Trophoblast cell (in vitro differentiated cells and primary cell): ENCODE data around the gene KLHL41.

Experiments
- DNase-seq, 2 donors: peaks; one replicate each; pipeline ENCODE4 v3.0.0-alpha.2; 2016
- H2AFZ ChIP-seq: 2 replicates; pipeline ENCODE4 v1.6.1; 2013; ENCODE audit warnings: low read length, moderate library complexity, mild to moderate bottlenecking; ENCODE audit not compliant: insufficient read depth, poor library complexity
- H2AK5ac ChIP-seq: 2 replicates; pipeline ENCODE4 v1.6.1; 2013; ENCODE audit warnings: mild to moderate bottlenecking, low read length
- H2BK120ac ChIP-seq: 2 replicates; pipeline ENCODE4 v1.6.1; 2013; ENCODE audit warnings: low read length, mild to moderate bottlenecking, moderate library complexity; ENCODE audit not compliant: insufficient read depth, poor library complexity
- H2BK12ac ChIP-seq: 2 replicates; pipeline ENCODE4 v1.6.1; 2013; ENCODE audit warnings: mild to moderate bottlenecking, low read length, moderate library complexity
- H2BK5ac ChIP-seq: 2 replicates; pipeline ENCODE4 v1.6.1; 2013; ENCODE audit warnings: low read length, low read depth, moderate library complexity, mild to moderate bottlenecking; ENCODE audit not compliant: poor library complexity
- H3K14ac ChIP-seq: 2 replicates; pipeline ENCODE4 v1.6.1; 2013; ENCODE audit warnings: mild to moderate bottlenecking, low read length
- H3K18ac ChIP-seq: 2 replicates; pipeline ENCODE4 v1.6.1; 2013; ENCODE audit warnings: mild to moderate bottlenecking, low read length
- H3K23ac ChIP-seq: 2 replicates; pipeline ENCODE4 v1.6.1; 2013; ENCODE audit warnings: low read length
- H3K27ac ChIP-seq: 2 replicates; pipeline ENCODE4 v1.5.1; 2013; ENCODE audit warnings: low read depth, mild to moderate bottlenecking, inconsistent platforms, low read length, moderate library complexity
- H3K27me3 ChIP-seq: 2 replicates; pipeline ENCODE4 v1.6.1; 2013; ENCODE audit warnings: inconsistent platforms, mild to moderate bottlenecking, low read length, moderate library complexity; ENCODE audit not compliant: insufficient read depth
- H3K36me3 ChIP-seq, 2 experiments: 1 replicate in 1 of 2; 2 replicates in 1 of 2; pipeline ENCODE4 v1.6.1; 2013; ENCODE audit warnings: low read length in 2 of 2, mild to moderate bottlenecking in 2 of 2, moderate library complexity in 1 of 2; ENCODE audit not compliant: insufficient read depth in 2 of 2, control insufficient read depth in 1 of 2
- H3K4ac ChIP-seq: 2 replicates; pipeline ENCODE4 v1.6.1; 2013; ENCODE audit warnings: low read depth, mild to moderate bottlenecking, low read length, moderate library complexity
- H3K4me1 ChIP-seq, 2 experiments: 1 replicate in 1 of 2; 2 replicates in 1 of 2; pipeline ENCODE4 v1.6.1; 2013; ENCODE audit warnings: low read length in 2 of 2, mild to moderate bottlenecking in 2 of 2, moderate library complexity in 1 of 2; ENCODE audit not compliant: insufficient read depth in 2 of 2, control insufficient read depth in 1 of 2
- H3K4me2 ChIP-seq: 2 replicates; pipeline ENCODE4 v1.6.1; 2013; ENCODE audit warnings: inconsistent platforms, mild to moderate bottlenecking, low read length, moderate library complexity
- H3K4me3 ChIP-seq: 2 replicates; pipeline ENCODE4 v1.5.1; 2013; ENCODE audit warnings: mild to moderate bottlenecking, low read depth, low read length, inconsistent platforms
- H3K79me1 ChIP-seq: one replicate; pipeline ENCODE4 v1.6.1; 2013; ENCODE audit warnings: low read length
- H3K79me2 ChIP-seq: 2 replicates; pipeline ENCODE4 v1.6.1; 2013; ENCODE audit warnings: low read length, mild to moderate bottlenecking; ENCODE audit not compliant: control insufficient read depth, insufficient read depth, poor library complexity
- H3K9ac ChIP-seq: 2 replicates; pipeline ENCODE4 v1.6.1; 2013; ENCODE audit warnings: mild to moderate bottlenecking, low read length
- H3K9me3 ChIP-seq: 2 replicates; pipeline ENCODE4 v1.6.1; 2013; ENCODE audit warnings: low read depth, mild to moderate bottlenecking, control low read depth, inconsistent platforms, low read length; ENCODE audit not compliant: insufficient read depth
- H4K12ac ChIP-seq: 2 replicates; pipeline ENCODE4 v1.6.1; 2013; ENCODE audit warnings: low read depth, mild to moderate bottlenecking, low read length, moderate library complexity
- H4K8ac ChIP-seq: 2 replicates; pipeline ENCODE4 v1.6.1; 2013; ENCODE audit warnings: low read depth, mild to moderate bottlenecking, low read length, moderate library complexity
- H4K91ac ChIP-seq: one replicate; pipeline ENCODE4 v1.6.1; 2013; ENCODE audit warnings: low read depth, mild to moderate bottlenecking, low read length, moderate library complexity
- whole genome bisulfite sequencing: extraction: QIAGEN DNeasy Blood & Tissue Kit; methylation state at CpG from one replicate; pipeline ENCODE4 v1.1.7; 2013; ENCODE audit warnings: missing lambda C conversion rate; ENCODE audit not compliant: insufficient read length, insufficient coverage; ENCODE audit errors: extremely low coverage; 5-methylcytosine and 5-hydroxymethylcytosine counted together

Gene KLHL41

GRCh38 chr2:169464882-169465281 is 44.6 kb upstream of the KLHL41 start:
- H2BK120ac ChIP-seq = no peak overlapping the region
- no peak overlapping the region for H3K4me3 ChIP-seq
- no peaks in the 10 kb centered on the region for H3K79me2 ChIP-seq
- H2BK12ac ChIP-seq = no peak overlapping the region
- H4K91ac ChIP-seq = no peak overlapping the region
- H2AFZ ChIP-seq = no peak overlapping the region
- WGBS = no CpG with 5 or more reads among the region's 2 CpGs
- H3K4ac ChIP-seq = no peak overlapping the region
- no peak for DNase-seq
- H3K4me2 ChIP-seq = no peak overlapping the region
- no peak overlapping the region for H3K9ac ChIP-seq
- H3K23ac ChIP-seq = no peak overlapping the region
- no peak overlapping the region for H3K18ac ChIP-seq
- H3K4me1 ChIP-seq = no peaks in the 10 kb centered on the region
- no peaks in the 10 kb centered on the region for H3K27me3 ChIP-seq
- no peak overlapping the region for H3K27ac ChIP-seq
- no peak overlapping the region for H2AK5ac ChIP-seq
- no peak overlapping the region for H3K14ac ChIP-seq
- no peaks in the 10 kb centered on the region for H3K36me3 ChIP-seq
- H4K12ac ChIP-seq = no peak overlapping the region
- H3K79me1 ChIP-seq = no peaks in the 10 kb centered on the region
- H2BK5ac ChIP-seq = no peak overlapping the region
- no peaks in the 10 kb centered on the region for H3K9me3 ChIP-seq
- no peak overlapping the region for H4K8ac ChIP-seq

- no peak overlapping the region for H4K91ac ChIP-seq
- H3K36me3 ChIP-seq = no peaks in the 10 kb centered on the region
- H2AFZ ChIP-seq = no peak overlapping the region
- no CpG with 5 or more reads among the region's 1 CpG for WGBS
- H3K4ac ChIP-seq = no peak overlapping the region
- no peak overlapping the region for H3K18ac ChIP-seq
- no peak overlapping the region for H4K8ac ChIP-seq
- H3K27me3 ChIP-seq = no peaks in the 10 kb centered on the region
- H3K23ac ChIP-seq = no peak overlapping the region
- DNase-seq = no peak
- no peak overlapping the region for H2AK5ac ChIP-seq
- no peak overlapping the region for H3K9ac ChIP-seq
- no peak overlapping the region for H2BK12ac ChIP-seq
- H3K79me1 ChIP-seq = no peaks in the 10 kb centered on the region
- H3K9me3 ChIP-seq = no peaks in the 10 kb centered on the region
- no peak overlapping the region for H3K14ac ChIP-seq
- no peak overlapping the region for H4K12ac ChIP-seq
- no peaks in the 10 kb centered on the region for H3K79me2 ChIP-seq
- H3K4me3 ChIP-seq = no peak overlapping the region
- no peak overlapping the region for H3K4me2 ChIP-seq
- no peak overlapping the region for H2BK5ac ChIP-seq
- no peak overlapping the region for H3K27ac ChIP-seq
- no peaks in the 10 kb centered on the region for H3K4me1 ChIP-seq
- H2BK120ac ChIP-seq = no peak overlapping the region
Observed at GRCh38 chr2:169468841-169469240, 40.7 kb upstream of the KLHL41 start.

- Histone ChIP-seq H4K91ac (no peak overlapping the region), H2BK12ac (no peak overlapping the region), H3K4me1 (no peaks in the 10 kb centered on the region), H3K9ac (no peak overlapping the region), H3K14ac (no peak overlapping the region), H2AFZ (no peak overlapping the region), H2BK5ac (no peak overlapping the region), H3K18ac (no peak overlapping the region), H4K8ac (no peak overlapping the region), H3K9me3 (no peaks in the 10 kb centered on the region), H3K27me3 (no peaks in the 10 kb centered on the region), H3K79me1 (no peaks in the 10 kb centered on the region), H2BK120ac (no peak overlapping the region), H3K27ac (no peak overlapping the region), H3K79me2 (no peaks in the 10 kb centered on the region), H2AK5ac (no peak overlapping the region), H3K36me3 (no peaks in the 10 kb centered on the region), H4K12ac (no peak overlapping the region), H3K23ac (no peak overlapping the region), H3K4ac (no peak overlapping the region), H3K4me2 (no peak overlapping the region), H3K4me3 (no peak overlapping the region)
- no CpG with 5 or more reads among the region's 3 CpGs for WGBS
- no peak for DNase-seq
Observed at GRCh38 chr2:169469952-169470572, 39.4 kb upstream of the KLHL41 start.

GRCh38 chr2:169472249-169472648 is 37.3 kb upstream of the KLHL41 start:
- Histone ChIP-seq H4K8ac (no peak overlapping the region), H3K4me1 (no peaks in the 10 kb centered on the region), H2BK120ac (no peak overlapping the region), H3K36me3 (no peaks in the 10 kb centered on the region), H3K27ac (no peak overlapping the region), H2BK12ac (no peak overlapping the region), H2AFZ (no peak overlapping the region), H3K4me2 (no peak overlapping the region), H3K9ac (no peak overlapping the region), H3K79me2 (no peaks in the 10 kb centered on the region), H3K4ac (no peak overlapping the region), H3K79me1 (no peaks in the 10 kb centered on the region), H3K14ac (no peak overlapping the region), H3K18ac (no peak overlapping the region), H3K27me3 (no peaks in the 10 kb centered on the region), H2AK5ac (no peak overlapping the region), H4K12ac (no peak overlapping the region), H2BK5ac (no peak overlapping the region), H3K9me3 (no peaks in the 10 kb centered on the region), H3K4me3 (no peak overlapping the region), H4K91ac (no peak overlapping the region), H3K23ac (no peak overlapping the region)
- no peak for DNase-seq
- WGBS = no CpG with 5 or more reads among the region's 1 CpG
